GM13977 (cell line): ENCODE measurements around the gene DCC.

Experiments used
- DNase-seq: peaks from one replicate; pipeline ENCODE4 v3.0.0; 2012; ENCODE audit warnings: low spot score
- CTCF ChIP-seq: IDR thresholded peaks from 2 replicates; pipeline ENCODE4 v1.5.1; 2012; ENCODE audit warnings: mild to moderate bottlenecking, control low read depth; ENCODE audit not compliant: insufficient read depth; ENCODE audit errors: extremely low read depth, missing control alignments
- in situ Hi-C: fragments of 300-500 bp; cut with MboI; formaldehyde crosslinking; loops from one replicate; pipeline ENCODE4 v1.12.0; 2022; ENCODE audit warnings: low sequenced_read_pairs, low pct_unique_long_range_greater_than_20kb, mixed read lengths, inconsistent platforms; ENCODE audit not compliant: unreplicated experiment

DCC gene

GRCh38 chr18:53115876-53116585 is 776.0 kb downstream of the DCC start:
- in situ Hi-C loops, result no loop called here

GRCh38 chr18:53117851-53118250 is 777.9 kb downstream of the DCC start:
- no peak for TF ChIP-seq CTCF
- in situ Hi-C loops, result no loop called here
- DNase-seq, result no peak

More at GRCh38 chr18:53115876-53116585, 776.0 kb downstream of the DCC start:
- no peak for DNase-seq
- TF ChIP-seq CTCF, result no peak

- in situ Hi-C loops, result no loop called here
- TF ChIP-seq CTCF, result no peak
- DNase-seq, result no peak
Observed at GRCh38 chr18:53126210-53126609, 786.2 kb downstream of the DCC start.

- in situ Hi-C loops, result no loop called here
- TF ChIP-seq CTCF, result no peak
- DNase-seq, result no peak
Observed at GRCh38 chr18:53131001-53131400, 791.0 kb downstream of the DCC start.

- DNase-seq, result no peak
- in situ Hi-C loops, result no loop called here
- no peak for TF ChIP-seq CTCF
Observed at GRCh38 chr18:53134711-53135110, 794.7 kb downstream of the DCC start.

GRCh38 chr18:53135654-53136053 is 795.7 kb downstream of the DCC start:
- DNase-seq, result no peak
- no peak for TF ChIP-seq CTCF
- in situ Hi-C loops, result no loop called here
